Kidney epithelial cell (primary cell): ENCODE results near the gene RIN3. TPM values are rescaled to one million over a fixed set of nuclear protein-coding genes. Genes with fewer than 3 reads are reported as not detected.

ENCODE experiments used
- DNase-seq: peaks from one replicate; pipeline ENCODE4 v3.0.0-alpha.2; 2010; ENCODE audit warnings: low read depth
- H3K27me3 ChIP-seq: 2 replicates; pipeline ENCODE4 v1.6.0; 2011; ENCODE audit warnings: low read length; ENCODE audit not compliant: control insufficient read depth, insufficient read depth
- H3K36me3 ChIP-seq: 2 replicates; pipeline ENCODE4 v1.5.1; 2011; ENCODE audit warnings: low read length; ENCODE audit not compliant: control insufficient read depth, insufficient read depth
- H3K4me3 ChIP-seq: 2 replicates; pipeline ENCODE4 v1.5.1; 2011; ENCODE audit warnings: low read depth, mild to moderate bottlenecking, control low read depth, low read length
- total RNA-seq: library from RNA; depleted of rRNA; stranded (reverse); fragments of >200 nt; gene quantifications from 2 replicates; pipeline ENCODE4 v1.2.3, GENCODE V29; 2015
- TF ChIP-seq, protein P1 (sequence below): IDR thresholded peaks from 2 replicates; pipeline ENCODE4 v1.5.1; 2011; ENCODE audit warnings: mild to moderate bottlenecking, moderate library complexity, low read length, control low read depth, inconsistent platforms; ENCODE audit not compliant: insufficient read depth, poor library complexity, severe bottlenecking

Gene RIN3
- total RNA-seq, 1 donor from 2014 or later = 6.0 TPM

DNA sequence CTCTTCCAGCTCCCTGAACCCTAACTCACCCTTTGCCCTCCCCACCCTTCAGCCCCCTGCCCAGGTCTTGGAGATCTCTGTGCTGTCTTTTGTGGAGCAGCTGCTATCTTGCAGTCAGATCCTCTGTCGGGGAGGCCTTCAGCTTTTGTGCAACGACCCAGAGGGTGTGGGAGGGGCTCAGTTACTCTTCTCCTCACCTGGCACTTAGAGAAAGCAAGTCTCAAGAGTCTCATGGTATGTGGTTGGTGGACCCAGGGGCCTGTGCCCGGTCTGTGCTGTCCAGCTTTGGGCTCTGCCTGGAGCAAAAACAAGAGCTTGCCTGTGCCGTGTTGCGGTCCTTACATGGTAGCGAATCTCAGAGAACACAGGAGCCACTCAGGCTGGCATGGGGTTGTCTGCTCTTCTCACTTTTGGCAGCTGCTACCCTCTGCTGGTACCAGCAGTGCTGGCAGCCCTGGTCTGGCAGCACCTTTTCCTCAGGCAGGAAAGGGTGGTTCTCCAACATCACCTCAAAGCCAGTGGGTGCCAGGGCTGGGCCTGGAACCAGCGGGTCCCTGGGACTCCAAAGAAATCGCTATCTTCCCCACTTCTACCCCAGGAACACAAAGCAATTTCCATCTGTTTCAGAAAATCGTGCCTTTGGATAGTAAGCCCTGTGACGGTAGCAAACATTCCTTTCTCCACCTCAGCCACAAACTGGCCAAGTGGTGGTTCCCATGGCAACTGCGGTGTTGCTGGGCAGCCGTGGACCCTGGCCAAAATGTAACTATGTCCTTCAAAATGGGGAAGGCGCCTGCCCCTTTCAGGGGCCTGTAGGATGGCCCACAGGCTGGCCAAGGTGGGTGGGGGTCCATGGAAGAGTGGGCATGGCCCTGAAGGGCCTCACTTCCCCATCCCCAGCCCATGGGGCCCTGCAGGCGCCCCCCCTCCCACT, 90.0 kb downstream of the RIN3 start:
- Histone ChIP-seq H3K27me3 (no peaks in the 10 kb centered on the region), H3K4me3 (no peak overlapping the region), H3K36me3 (no peaks in the 10 kb centered on the region)
- DNase-seq = no peak
- TF ChIP-seq, protein P1, sequence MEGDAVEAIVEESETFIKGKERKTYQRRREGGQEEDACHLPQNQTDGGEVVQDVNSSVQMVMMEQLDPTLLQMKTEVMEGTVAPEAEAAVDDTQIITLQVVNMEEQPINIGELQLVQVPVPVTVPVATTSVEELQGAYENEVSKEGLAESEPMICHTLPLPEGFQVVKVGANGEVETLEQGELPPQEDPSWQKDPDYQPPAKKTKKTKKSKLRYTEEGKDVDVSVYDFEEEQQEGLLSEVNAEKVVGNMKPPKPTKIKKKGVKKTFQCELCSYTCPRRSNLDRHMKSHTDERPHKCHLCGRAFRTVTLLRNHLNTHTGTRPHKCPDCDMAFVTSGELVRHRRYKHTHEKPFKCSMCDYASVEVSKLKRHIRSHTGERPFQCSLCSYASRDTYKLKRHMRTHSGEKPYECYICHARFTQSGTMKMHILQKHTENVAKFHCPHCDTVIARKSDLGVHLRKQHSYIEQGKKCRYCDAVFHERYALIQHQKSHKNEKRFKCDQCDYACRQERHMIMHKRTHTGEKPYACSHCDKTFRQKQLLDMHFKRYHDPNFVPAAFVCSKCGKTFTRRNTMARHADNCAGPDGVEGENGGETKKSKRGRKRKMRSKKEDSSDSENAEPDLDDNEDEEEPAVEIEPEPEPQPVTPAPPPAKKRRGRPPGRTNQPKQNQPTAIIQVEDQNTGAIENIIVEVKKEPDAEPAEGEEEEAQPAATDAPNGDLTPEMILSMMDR = peak; percentile 53

DNA sequence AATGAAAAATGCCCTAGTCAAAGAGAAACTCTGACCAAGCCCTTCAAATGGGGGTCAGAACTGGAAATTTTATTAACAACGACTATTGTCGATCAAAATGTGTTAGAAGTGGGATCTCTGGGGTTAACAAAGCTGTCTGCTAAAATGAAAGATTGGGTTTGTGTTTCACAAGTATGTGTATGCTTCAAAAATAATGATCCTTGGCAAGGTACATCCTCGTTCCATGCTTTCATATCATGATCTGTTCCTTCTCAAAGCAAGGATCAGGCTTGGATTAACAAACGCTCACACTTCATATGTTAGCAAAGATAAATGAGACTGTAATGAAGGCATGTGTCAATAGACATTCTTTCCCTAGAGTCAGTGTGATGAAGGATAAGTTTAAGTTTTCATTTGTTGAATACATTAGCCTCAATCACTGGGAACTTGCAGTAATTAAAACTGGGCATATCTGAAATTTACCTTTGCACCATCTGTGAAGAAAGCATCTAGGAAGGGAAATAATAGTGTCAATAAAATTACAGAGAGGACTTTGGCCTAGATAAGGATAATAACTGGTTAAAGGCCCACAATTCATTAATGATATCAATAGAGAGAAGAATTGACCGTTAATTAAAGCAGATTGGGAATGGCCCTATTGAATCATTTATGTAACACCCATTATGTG, 91.8 kb downstream of the RIN3 start:
- TF ChIP-seq, protein P1 = no peak
- H3K4me3 ChIP-seq = no peak overlapping the region
- H3K36me3 ChIP-seq = no peaks in the 10 kb centered on the region
- no peak for DNase-seq
- H3K27me3 ChIP-seq = no peaks in the 10 kb centered on the region

DNA sequence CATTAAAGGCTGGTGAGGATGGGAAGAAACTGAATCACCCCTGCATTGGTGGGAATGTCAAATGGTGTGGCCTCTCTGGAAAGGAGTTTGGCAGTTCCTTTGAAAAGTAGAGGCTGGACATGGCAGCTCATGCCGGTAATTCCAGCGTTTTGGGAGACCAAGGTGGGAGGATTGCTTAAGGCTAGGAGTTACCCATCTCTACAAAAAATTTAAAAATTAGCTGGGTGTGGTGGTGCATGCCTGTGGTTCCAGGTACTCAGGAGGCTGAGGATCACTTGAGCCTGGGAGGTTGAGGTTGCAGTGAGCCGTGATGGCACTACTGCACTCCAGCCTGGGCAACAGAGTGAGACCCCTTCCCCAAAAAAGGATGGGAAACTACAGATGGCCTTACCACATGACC, 93.7 kb downstream of the RIN3 start:
- H3K36me3 ChIP-seq = no peaks in the 10 kb centered on the region
- H3K4me3 ChIP-seq = no peak overlapping the region
- no peak for DNase-seq
- H3K27me3 ChIP-seq = no peaks in the 10 kb centered on the region
- TF ChIP-seq, protein P1 = no peak

DNA sequence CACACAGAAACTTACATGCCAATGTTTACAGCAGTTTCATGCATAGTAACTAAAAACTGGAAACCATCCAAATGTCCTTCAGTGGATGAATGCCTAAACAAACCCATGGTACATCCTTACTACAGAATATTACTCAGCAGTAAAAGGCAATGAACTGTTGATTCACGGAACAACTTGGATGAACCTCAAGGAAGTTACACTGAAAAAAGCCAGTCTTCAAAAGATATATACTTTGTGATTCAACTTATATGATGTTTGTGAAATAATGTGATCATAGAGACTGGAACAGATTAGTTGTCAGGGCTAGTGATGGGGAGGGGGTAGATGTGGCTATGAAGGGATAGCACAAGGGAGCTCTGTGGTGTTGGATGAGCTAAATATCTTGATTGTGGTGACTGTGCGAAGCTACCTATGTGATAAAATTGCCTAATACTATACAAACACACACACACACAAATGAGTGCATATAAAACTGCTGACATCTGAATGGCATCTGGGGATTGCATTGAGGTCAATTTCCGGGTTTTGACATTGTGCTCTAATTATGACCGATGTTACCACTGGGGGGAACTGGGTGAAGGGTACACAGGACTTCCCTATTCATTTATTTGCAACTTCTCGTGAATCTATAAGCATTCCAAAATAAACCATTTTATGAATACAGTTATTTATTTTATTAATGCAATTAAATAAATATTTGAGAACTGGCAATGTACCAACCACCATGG, 94.3 kb downstream of the RIN3 start:
- TF ChIP-seq, protein P1 = no peak
- DNase-seq = no peak
- H3K4me3 ChIP-seq = no peak overlapping the region
- H3K36me3 ChIP-seq = no peaks in the 10 kb centered on the region
- H3K27me3 ChIP-seq = no peaks in the 10 kb centered on the region

DNA sequence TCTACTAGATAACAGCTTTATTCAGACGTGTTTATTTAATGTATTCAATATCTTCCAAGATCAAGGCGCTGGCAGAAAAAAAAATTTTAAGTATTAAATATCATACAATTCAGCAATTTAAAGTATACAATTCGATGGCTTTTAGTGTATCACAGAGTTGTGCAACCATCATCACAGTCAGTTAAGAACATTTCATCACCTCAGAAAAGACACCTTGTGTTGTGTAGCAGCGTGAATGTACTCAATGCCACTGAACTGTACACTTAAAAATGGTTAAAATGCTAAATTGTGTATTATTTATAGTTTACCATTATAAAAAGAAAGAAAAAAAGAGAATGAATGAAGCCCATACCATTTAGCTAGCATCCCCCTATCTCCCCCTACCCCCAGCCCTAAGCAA, 96.4 kb downstream of the RIN3 start:
- Histone ChIP-seq H3K4me3 (no peak overlapping the region), H3K36me3 (peaks cover 2% of the 10 kb centered on the region), H3K27me3 (no peaks in the 10 kb centered on the region)
- no peak for DNase-seq
- TF ChIP-seq, protein P1 = no peak
